K562 (cell line): ENCODE results near the gene SURF6. TPM values are rescaled to one million over a fixed set of nuclear protein-coding genes. Genes with fewer than 3 reads are reported as not detected.
"Not testable (repeated sequence)": the region's sequence is repeated elsewhere in the genome, so short reads cannot be mapped to it uniquely, and the experiment has no call there.

ENCODE experiments used
- ARHGAP35 ChIP-seq: fragments of 450-650 bp; IDR thresholded peaks from 2 replicates; pipeline ENCODE4 v1.6.1; 2018; ENCODE audit not compliant: partially characterized antibody
- CC2D1A ChIP-seq: fragments of 450-650 bp; IDR thresholded peaks from 2 replicates; pipeline ENCODE4 v1.6.1; 2017; ENCODE audit warnings: mild to moderate bottlenecking
- CREM ChIP-seq: IDR thresholded peaks from 2 replicates; pipeline ENCODE4 v1.6.1; 2014; ENCODE audit warnings: antibody characterized with exemption, low read depth
- DMBX1 ChIP-seq: fragments of 250-450 bp; sonication (Bioruptor Pico); IDR thresholded peaks from 2 replicates; pipeline ENCODE4 v1.8.0; 2022; ENCODE audit warnings: inconsistent platforms, mild to moderate bottlenecking, moderate library complexity, borderline replicate concordance
- ETV5 ChIP-seq: sonication (generic); formaldehyde crosslinking; IDR thresholded peaks from 2 replicates; pipeline ENCODE4 v1.4.0; 2020; ENCODE audit warnings: low read depth, mild to moderate bottlenecking, missing genetic modification reagents
- GATA2 ChIP-seq: sonication (generic); formaldehyde crosslinking; IDR thresholded peaks from 2 replicates; pipeline ENCODE4 v1.4.0; 2020; ENCODE audit warnings: mild to moderate bottlenecking, missing genetic modification reagents
- GATAD2A ChIP-seq: fragments of 450-650 bp; IDR thresholded peaks from 2 replicates; pipeline ENCODE4 v1.6.1; 2017
- MYNN ChIP-seq, 2 experiments: sonication (generic); formaldehyde crosslinking in 1 of 2; IDR thresholded peaks; 2 replicates each; pipeline versions ENCODE4 v1.5.0 to v1.6.1; 2016 to 2020; ENCODE audit warnings: antibody characterized with exemption in 1 of 2, missing genetic modification reagents in 1 of 2
- POLR2AphosphoS5 ChIP-seq: IDR thresholded peaks from 2 replicates; pipeline ENCODE4 v1.6.1; 2011; ENCODE audit warnings: mild to moderate bottlenecking, low read depth, low read length, moderate library complexity; ENCODE audit not compliant: control insufficient read depth, insufficient read depth
- PTRF ChIP-seq: fragments of 450-650 bp; IDR thresholded peaks from 2 replicates; pipeline ENCODE4 v1.6.1; 2016; ENCODE audit warnings: mild to moderate bottlenecking, missing genetic modification characterization, missing compliant biosample characterization
- RAD51 ChIP-seq: fragments of 450-650 bp; IDR thresholded peaks from 2 replicates; pipeline ENCODE4 v1.7.1; 2016; ENCODE audit warnings: low read depth, mild to moderate bottlenecking, borderline replicate concordance
- SMAD4 ChIP-seq: fragments of 250-450 bp; sonication (Bioruptor Pico); conservative IDR thresholded peaks from 2 replicates; pipeline ENCODE4 v1.8.0; 2021; ENCODE audit warnings: inconsistent platforms, mild to moderate bottlenecking, moderate library complexity
- SP1 ChIP-seq: sonication (generic); formaldehyde crosslinking; IDR thresholded peaks from 2 replicates; pipeline ENCODE4 v1.8.1; 2022; ENCODE audit warnings: mild to moderate bottlenecking, missing genetic modification reagents
- TBL1XR1 ChIP-seq, 2 experiments: IDR thresholded peaks; 2 replicates each; pipeline ENCODE4 v1.6.1; 2012; ENCODE audit warnings: improper control_type of control experiment in 2 of 2, low read length in 2 of 2, mild to moderate bottlenecking in 1 of 2
- TOE1 ChIP-seq, 2 experiments: fragments of 450-650 bp in 1 of 2; sonication (generic) in 1 of 2; formaldehyde crosslinking in 1 of 2; IDR thresholded peaks; 2 replicates each; pipeline versions ENCODE4 v1.7.1 to v1.8.0; 2016 to 2022; ENCODE audit warnings: borderline replicate concordance in 2 of 2, mild to moderate bottlenecking in 2 of 2, antibody characterized with exemption in 1 of 2, inconsistent platforms in 1 of 2, low read depth in 1 of 2, missing genetic modification reagents in 1 of 2, moderate library complexity in 1 of 2
- ZNF583 ChIP-seq: fragments of 250-450 bp; sonication (Bioruptor Pico); IDR thresholded peaks from 2 replicates; pipeline ENCODE4 v1.4.0; 2020
- ZNF584 ChIP-seq: fragments of 200-800 bp; sonication (Bioruptor generic); IDR thresholded peaks from 2 replicates; pipeline ENCODE4 v1.6.1; 2016; ENCODE audit warnings: low read depth, mild to moderate bottlenecking, missing genetic modification characterization, missing compliant biosample characterization
- ZNF668 ChIP-seq: fragments of 250-450 bp; sonication (Bioruptor Pico); IDR thresholded peaks from 2 replicates; pipeline ENCODE4 v1.8.0; 2022; ENCODE audit warnings: mild to moderate bottlenecking, inconsistent platforms
- polyA plus RNA-seq, 8 experiments: library from polyadenylated mRNA; depleted of rRNA in 4 of 8; stranded (reverse) in 5 of 8; unstranded in 3 of 8; fragments of >200 nt; fragmentation: Nextera tagmentation in 2 of 8; fragmentation: Illumina TruSeq in 1 of 8; extraction: Ambion mirVana in 2 of 8; extraction: Trizol in 1 of 8; gene quantifications; 2 replicates each; pipeline versions ENCODE4 v1.2.1 to v1.2.3, GENCODE V29; 2011 to 2014; ENCODE audit warnings: inconsistent platforms in 1 of 8, missing spikeins in 1 of 8
- total RNA-seq, 7 experiments: library from RNA; depleted of rRNA in 6 of 7; stranded (reverse); fragments of >200 nt in 6 of 7; fragmentation: Illumina TruSeq in 2 of 7; extraction: Trizol in 2 of 7; gene quantifications; 2 replicates each; pipeline versions ENCODE4 v1.2.1 to v1.2.3, GENCODE V29; 2011 to 2021; ENCODE audit warnings: low replicate concordance in 1 of 7
- TF ChIP-seq, protein P1 (sequence below): fragments of 450-650 bp; formaldehyde crosslinking; IDR thresholded peaks from 2 replicates; pipeline ENCODE4 v1.4.0; 2022; ENCODE audit warnings: missing genetic modification characterization
- TF ChIP-seq, protein P2 (sequence below): sonication (generic); IDR thresholded peaks from 2 replicates; pipeline ENCODE4 v1.6.1; 2016
- TF ChIP-seq, protein P3 (sequence below): fragments of 450-650 bp; formaldehyde crosslinking; conservative IDR thresholded peaks from 2 replicates; pipeline ENCODE4 v1.4.0; 2022; ENCODE audit warnings: mild to moderate bottlenecking, missing genetic modification characterization

Gene SURF6
- total and polyA plus RNA-seq, 9 of the 15 experiments (the other 6 are each of a cell fraction or from before 2014, with no cell fraction given), result 1.4 to 68.3 (median 14.7) TPM

DNA sequence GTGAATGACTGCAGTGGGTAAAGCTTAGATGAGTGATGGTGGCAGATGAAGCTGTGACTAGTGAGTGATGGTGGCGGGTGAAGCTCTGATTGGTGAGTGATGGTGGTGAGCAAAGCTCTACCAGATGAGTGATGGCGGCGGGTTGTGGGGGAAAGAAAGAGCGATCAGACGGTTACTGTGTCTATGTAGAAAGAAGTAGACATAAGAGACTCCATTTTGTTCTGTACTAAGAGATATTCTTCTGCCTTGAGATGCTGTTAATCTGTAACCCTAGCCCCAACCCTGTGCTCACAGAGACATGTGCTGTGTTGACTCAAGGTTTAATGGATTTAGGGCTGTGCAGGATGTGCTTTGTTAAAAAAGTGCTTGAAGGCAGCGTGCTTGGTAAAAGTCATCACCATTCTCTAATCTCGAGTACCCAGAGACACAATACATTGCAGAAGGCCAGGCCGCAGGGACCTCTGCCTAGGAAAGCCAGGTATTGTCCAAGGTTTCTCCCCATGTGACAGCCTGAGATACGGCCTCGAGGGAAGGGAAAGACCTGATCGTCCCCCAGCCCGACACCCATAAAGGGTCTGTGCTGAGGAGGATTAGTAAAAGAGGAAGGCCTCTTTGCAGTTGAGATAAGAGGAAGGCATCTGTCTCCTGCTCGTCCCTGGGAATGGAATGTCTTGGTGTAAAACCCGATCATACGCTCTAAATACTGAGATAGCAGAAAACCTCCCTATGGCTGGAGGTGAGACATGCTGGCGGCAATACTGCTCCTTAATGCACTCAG lies 52.5 kb downstream of the SURF6 start (continued):
- TF ChIP-seq DMBX1 (CRISPR knock-in tag) (peak; percentile 94), GATA2 (CRISPR knock-in tag) (peak; percentile 99), PTRF (tag) (peak; percentile 88), MYNN (IDR thresholded peaks at IDR 0.05) (peak; percentile 23; the same call in 1 of the 2 replicates), TBL1XR1 (IDR thresholded peaks at IDR 0.05; ENCODE audit: low read length in 2 of 2) (peak in 1 of 2 experiments; percentile 12; a peak in 1 of 4 replicates), GATAD2A (0 out of 2 replicates have a peak, but pooled peaks have one; percentile 35), ZNF584 (CRISPR knock-in tag) (peak; percentile 78; the same call in 1 of the 2 replicates), ZNF583 (peak; percentile 97; the same call in 1 of the 2 replicates), CREM (0 out of 2 replicates have a peak, but pooled peaks have one; percentile 12), SMAD4 (peak; percentile 97), ETV5 (CRISPR knock-in tag) (peak; percentile 75; the same call in 1 of the 2 replicates), TOE1 (IDR thresholded peaks at IDR 0.05; ENCODE audit: borderline replicate concordance) (peak; percentile 39; the same call in 1 of the 2 replicates), CC2D1A (peak; percentile 99), ARHGAP35 (peak; percentile 69), SP1 (CRISPR knock-in tag) (peak; percentile 76), RAD51 (peak; percentile 44; the same call in 1 of the 2 replicates), ZNF668 (peak; percentile 88), POLR2AphosphoS5 (peak; percentile 76)
- not testable (repeated sequence) for TF ChIP-seq MYNN (CRISPR knock-in tag; IDR thresholded peaks at IDR 0.05); TOE1 (CRISPR knock-in tag; IDR thresholded peaks at IDR 0.05; ENCODE audit: borderline replicate concordance, low read depth)
- TF ChIP-seq, protein P1, sequence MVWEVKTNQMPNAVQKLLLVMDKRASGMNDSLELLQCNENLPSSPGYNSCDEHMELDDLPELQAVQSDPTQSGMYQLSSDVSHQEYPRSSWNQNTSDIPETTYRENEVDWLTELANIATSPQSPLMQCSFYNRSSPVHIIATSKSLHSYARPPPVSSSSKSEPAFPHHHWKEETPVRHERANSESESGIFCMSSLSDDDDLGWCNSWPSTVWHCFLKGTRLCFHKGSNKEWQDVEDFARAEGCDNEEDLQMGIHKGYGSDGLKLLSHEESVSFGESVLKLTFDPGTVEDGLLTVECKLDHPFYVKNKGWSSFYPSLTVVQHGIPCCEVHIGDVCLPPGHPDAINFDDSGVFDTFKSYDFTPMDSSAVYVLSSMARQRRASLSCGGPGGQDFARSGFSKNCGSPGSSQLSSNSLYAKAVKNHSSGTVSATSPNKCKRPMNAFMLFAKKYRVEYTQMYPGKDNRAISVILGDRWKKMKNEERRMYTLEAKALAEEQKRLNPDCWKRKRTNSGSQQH (CRISPR knock-in tag), result 0 out of 2 replicates have a peak, but pooled peaks have one; percentile 15
- TF ChIP-seq, protein P2, sequence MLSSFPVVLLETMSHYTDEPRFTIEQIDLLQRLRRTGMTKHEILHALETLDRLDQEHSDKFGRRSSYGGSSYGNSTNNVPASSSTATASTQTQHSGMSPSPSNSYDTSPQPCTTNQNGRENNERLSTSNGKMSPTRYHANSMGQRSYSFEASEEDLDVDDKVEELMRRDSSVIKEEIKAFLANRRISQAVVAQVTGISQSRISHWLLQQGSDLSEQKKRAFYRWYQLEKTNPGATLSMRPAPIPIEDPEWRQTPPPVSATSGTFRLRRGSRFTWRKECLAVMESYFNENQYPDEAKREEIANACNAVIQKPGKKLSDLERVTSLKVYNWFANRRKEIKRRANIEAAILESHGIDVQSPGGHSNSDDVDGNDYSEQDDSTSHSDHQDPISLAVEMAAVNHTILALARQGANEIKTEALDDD, result peak; percentile 92
- TF ChIP-seq, protein P3, sequence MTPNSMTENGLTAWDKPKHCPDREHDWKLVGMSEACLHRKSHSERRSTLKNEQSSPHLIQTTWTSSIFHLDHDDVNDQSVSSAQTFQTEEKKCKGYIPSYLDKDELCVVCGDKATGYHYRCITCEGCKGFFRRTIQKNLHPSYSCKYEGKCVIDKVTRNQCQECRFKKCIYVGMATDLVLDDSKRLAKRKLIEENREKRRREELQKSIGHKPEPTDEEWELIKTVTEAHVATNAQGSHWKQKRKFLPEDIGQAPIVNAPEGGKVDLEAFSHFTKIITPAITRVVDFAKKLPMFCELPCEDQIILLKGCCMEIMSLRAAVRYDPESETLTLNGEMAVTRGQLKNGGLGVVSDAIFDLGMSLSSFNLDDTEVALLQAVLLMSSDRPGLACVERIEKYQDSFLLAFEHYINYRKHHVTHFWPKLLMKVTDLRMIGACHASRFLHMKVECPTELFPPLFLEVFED (CRISPR knock-in tag), result 0 out of 2 replicates have a peak, but pooled peaks have one; percentile 18
